Stimulated activated CD8-positive, alpha-beta memory T cell treated with anti-CD3 and anti-CD28 coated beads, Interleukin-7, amount 100 ng/mL, for 4 hours (primary cell): ENCODE results near the gene PLEKHH1.
A peak's percentile ranks its signal among the peaks of the same experiment; 100 is the strongest.
"Not testable (repeated sequence)": the region's sequence is repeated elsewhere in the genome, so short reads cannot be mapped to it uniquely, and the experiment has no call there.

Experiments
- DNase-seq, 2 donors: peaks; one replicate each; pipeline ENCODE4 v3.0.0-alpha.2; 2020; ENCODE audit warnings: low read depth in 2 of 2

PLEKHH1 gene

DNA sequence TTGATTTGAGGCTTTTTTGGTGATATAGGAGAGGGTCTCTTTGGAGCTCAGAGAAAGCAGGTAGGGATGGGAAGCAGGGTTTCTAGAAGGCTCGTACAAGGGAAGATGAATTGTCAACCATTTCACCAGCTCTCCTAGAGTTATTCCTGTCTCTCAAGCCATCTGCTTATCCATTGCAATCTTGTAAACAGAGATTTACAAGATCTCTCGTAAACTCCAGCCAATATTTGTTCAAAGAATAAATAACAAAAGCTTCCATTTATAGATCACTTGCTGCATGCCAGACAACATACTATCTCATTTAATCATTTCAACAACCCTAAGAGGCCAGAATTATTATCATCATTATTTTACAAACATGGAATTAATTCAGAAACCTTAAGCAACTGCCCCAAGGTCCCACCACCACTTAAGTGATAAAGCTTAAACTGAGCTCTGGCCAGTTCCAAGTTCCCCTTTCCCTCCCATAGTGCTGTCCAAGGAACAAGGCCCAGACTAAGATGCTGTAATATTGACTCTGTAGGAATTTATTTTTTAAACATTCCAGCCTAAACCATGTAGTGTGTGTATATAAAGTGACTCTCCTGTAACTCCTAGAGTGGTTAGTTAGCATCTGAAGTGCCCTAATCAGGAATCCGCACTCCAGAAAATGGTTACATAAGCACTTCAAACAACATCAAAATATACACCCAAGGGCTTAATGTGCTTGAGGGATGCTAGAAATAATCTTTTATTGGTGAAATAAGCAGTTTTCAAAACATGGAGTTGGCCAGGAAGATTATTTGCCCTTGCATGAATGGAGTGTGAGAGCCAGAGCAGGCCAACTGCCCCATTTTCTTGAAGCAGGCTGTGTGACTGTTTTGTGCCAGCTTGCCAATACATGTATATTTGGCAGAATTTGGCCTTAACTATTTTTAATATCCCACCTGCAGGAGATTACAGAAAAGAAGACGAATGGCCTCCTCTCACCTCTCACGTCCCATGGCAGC lies 2.8 kb upstream of the PLEKHH1 start:
- no peak for DNase-seq

DNA sequence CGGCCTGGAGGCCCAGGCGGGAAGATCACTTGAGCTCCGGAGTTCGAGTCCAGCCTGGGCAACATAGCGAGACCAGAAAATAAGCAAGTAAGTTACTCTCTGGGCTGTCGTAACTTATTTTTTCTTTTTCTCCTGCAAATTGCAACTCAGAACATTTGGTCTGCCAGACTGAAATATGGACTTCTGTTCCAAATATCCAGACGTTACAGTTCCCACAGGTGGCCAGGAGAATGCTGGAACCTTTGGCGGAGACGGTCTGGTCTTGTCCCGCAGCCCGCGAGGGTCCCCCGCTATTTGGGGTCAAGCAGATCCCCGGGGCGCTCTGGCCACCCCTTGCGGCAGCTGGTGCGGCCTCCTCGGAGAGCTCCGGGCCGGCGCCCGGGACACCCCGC lies 488 bp upstream of the PLEKHH1 start:
- DNase-seq = no peak

- no peak for DNase-seq
Observed at GRCh38 chr14:67533754-67534085, 630 bp downstream of the PLEKHH1 start.

GRCh38 chr14:67536087-67536486 lies 3.0 kb downstream of the PLEKHH1 start:
- DNase-seq = no peak

DNA sequence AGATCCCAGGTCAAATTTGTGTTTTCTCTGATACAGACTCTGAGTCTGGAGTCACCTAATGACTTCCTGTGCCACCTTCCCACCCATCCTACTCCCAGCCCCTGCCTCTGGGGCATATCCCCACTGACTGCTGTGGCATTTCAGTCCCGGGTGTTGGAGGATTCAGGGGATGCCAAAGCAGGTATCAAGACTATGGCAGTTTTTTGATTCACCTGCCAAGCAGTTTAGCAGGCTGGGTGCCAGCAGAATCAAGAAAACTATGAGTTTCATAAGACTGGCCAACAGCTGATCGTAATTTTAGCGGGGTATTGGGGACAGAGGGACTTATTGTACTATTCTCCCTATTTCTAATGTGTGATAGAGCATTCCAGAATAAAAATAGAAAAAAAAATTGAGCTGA lies 4.6 kb downstream of the PLEKHH1 start:
- DNase-seq = no peak

DNA sequence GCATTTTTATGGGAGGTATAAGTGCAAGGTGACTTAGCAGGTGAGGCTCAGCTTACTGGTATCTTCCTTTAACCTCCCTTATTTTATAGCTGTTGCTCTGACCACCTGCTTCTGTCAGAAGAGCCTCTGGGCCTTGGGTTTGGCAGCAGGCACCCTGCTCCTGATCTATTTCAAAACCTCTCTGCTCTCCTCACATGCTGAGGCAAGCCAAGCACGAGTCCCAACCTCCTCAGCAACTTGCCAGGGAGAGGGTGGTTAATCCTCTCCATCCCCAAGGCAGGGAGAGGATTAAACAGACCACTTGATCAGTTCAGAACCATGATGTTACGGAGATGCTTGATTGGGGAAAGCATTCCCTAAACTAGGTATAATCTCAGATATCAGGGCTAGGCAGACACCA lies 5.4 kb downstream of the PLEKHH1 start:
- no peak for DNase-seq

DNA sequence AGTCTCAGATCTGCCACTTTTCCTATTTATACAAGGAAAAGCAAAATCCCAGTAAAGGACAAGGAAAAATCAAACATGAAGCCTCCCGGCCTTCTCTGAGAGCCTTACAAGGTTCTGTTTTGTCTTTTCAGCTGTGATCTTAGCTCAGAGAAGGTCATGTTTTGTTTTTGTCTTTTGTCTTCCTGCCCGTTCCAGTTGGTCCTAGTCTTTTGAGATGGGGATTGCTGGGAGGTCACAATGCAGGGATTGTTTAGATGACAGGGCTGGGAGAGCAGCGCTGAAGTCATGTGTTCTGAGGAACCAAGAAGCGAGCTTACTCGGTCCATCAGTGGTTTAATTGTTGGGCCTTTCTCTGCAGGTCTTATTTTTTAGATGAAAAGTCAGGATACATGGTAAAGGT lies 6.0 kb downstream of the PLEKHH1 start:
- DNase-seq = no peak

DNA sequence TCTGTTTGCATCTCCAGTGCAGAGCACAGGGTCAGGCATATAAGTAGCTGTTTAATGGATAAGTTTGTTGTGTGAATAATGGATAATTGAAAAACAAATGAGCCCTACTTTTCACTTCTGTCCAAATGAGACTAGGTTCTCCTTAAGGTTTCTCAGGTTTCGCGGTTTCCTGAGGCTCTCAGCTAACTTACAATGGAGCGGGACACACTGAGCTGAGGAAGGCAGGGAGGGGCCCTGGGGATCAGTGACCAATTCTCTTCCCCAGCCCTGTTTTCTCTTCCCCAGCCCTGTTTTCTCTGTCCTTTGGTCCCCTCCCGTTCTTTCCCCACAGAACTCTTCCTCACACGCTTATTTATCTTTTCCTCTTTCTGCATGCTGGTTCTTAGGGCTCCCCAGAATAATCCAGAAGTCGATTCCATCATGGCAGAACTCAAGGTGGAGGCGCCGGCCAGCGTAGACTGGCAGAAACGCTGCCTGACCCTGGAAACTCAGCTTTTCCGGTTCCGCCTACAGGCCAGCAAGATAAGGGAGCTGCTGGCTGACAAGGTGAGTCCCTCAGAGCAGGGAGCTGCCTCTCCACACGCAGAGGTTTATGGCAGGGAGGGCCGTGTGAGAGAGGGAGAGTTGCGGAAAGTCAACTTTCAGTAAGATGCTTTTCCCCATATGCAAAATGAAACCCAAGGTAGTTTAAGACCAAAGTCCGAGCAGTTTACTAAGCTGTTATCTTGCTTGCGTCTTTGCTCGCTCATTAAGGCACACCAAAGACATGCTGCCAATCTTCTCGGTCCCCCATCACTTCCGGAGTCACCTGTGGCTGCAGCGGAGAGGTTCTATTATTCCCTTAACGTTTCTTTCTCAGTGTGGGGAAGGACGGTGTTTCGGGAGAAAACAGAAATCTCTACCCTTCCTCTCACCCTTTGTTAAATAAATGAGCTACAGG lies 8.6 kb downstream of the PLEKHH1 start:
- DNase-seq = peak in 1 of 2 donors; percentile 6

- DNase-seq = not testable (repeated sequence)
Observed at GRCh38 chr14:67542620-67543019, 9.5 kb downstream of the PLEKHH1 start.

- no peak for DNase-seq
Observed at GRCh38 chr14:67544590-67544989, 11.5 kb downstream of the PLEKHH1 start.

- no peak for DNase-seq
Observed at GRCh38 chr14:67547224-67547780, 14.2 kb downstream of the PLEKHH1 start.

GRCh38 chr14:67549734-67550133 lies 16.6 kb downstream of the PLEKHH1 start:
- no peak for DNase-seq

DNA sequence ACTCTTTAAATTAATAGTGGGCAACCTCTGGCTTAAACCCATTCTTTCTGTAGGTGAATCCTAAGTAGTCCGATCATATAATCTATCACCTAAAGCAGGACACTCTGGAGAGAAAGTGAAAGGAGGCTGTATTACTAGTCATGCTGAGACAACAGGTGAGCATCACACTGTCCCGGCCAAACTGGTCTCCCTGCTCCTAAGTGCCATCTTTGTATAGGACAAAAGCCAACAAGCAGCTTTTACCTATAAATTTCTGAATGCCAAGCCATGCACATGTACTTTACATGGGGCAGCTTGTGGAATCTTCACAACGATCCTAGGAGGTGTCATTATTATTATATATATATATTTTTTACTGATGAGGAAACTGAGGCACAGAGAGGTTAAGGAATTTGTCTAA lies 18.0 kb downstream of the PLEKHH1 start:
- DNase-seq = no peak

- DNase-seq = no peak
Observed at GRCh38 chr14:67551940-67552339, 18.9 kb downstream of the PLEKHH1 start.

DNA sequence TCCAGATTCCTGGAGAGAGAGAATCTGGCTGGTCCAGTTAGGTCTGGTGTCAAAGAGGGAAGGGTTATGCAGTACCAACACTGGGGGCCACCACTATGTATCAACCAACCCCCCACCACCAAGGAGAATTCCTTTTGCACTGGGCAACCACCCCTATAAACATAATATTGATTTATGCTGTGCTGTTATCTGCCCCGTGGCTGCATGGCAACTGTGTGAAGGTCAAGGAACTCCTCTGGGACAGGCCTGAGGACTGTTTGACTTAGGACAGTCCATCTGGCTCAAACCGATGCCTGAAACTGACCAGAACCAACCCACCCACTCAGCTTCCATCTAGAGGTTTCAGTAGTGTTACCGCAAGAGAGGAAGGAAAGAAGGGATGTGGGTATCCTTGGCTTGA lies 20.5 kb downstream of the PLEKHH1 start:
- no peak for DNase-seq

DNA sequence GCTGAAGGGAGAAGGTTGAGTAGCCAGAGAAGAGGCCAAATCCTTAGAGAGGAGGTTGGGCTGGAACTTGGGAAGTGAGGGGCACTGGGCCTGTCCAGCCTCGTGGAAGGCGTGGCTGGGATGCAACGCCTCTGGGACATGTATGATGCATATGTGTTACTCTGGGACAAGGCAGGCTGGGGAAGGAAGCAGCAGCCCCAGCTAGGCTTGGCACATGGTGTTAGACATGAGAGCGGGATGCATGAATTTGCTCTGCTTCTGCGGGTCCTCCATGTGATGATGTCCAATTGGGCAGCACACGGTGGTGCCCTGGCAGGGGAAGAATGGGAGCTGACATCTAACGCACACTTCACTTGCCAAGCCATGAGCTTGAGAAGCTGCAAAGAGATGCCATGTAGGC lies 21.3 kb downstream of the PLEKHH1 start:
- DNase-seq = no peak

DNA sequence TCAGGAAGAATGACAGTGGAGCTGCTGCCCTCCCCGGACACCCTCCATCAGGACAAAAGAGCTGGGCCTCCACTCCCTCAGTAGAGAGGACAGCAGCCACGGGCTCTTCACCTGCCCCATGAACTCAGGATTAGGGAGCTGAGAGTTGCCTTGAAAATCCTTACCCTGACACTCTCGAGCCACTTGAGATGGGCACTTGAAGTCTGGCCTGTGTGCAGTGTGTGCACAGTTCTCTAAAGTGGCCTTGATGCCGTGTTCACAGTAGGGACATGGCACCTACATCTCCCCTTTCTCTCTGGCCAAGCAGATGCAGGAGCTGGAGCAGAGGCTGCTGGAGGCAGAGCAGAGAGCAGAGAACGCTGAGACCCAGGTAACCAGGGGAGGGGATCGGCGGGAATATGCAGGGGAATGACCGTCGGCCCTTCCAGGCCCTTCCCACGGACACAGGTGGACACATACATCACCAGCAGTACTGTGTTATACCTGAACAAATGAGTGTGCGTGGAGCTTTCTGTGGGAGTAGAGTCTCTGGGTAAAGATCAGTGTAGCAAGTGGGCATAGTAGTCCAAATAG lies 22.5 kb downstream of the PLEKHH1 start:
- DNase-seq = no peak

- no peak for DNase-seq
Observed at GRCh38 chr14:67556671-67557070, 23.6 kb downstream of the PLEKHH1 start.

DNA sequence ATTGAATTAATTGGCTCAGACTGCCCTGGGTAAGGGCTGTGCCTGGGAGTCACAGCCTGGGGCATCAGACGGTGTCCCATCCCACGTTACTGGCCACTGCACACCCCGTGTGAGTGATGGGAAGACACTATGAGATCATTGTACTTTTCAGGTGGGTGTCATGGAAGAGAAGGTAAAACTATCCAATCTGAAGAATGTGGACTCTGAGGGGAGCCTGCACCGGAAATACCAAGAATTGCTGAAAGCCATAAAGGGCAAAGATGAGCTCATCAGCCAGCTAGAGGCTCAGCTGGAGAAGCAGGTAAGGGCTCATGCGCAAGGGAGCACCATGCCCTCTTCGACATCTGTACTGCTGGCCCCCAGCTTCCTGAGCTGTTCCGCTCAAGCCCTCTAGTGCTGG lies 24.0 kb downstream of the PLEKHH1 start:
- DNase-seq = no peak

DNA sequence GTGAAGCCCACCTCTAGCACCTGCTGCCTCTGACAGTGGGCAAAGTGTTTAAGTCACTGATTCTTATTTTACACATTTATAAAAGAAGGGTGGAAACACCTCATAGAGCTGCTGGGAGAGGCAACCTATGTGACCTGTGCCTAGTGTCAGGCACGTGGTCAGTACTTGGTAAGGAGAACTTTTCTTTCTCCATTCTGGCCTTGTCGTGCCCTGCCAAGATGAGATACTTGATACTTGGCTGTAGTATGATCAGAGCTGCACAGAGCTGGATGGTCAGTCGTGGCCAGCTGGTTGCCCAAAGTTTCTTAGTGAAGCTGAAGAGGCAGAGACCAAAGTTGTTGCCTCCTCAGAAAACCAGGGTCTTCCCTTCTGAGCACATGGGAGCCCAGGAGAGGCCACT lies 24.6 kb downstream of the PLEKHH1 start:
- DNase-seq = no peak

DNA sequence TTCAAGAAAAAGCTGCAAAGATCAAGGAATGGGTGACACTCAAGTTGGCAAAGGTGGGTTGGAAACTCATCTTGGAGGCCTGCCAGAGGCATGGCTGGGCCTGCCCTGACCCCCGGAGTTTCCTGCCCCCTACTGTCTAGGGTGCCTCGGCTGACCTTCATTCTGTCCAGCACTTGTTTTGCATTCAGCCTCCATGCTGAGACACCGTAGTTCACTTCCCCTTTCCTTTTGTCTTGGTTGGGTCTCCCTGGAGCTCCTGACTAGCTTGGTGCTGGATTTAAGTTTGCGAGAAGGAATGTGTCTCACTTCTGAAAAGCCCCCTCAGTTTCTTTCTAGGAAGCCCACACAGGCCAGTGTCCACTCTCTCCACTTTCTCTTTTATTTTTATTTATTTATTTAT lies 26.5 kb downstream of the PLEKHH1 start:
- DNase-seq = no peak
